ENCODE results near the gene MAP3K4.

DNA sequence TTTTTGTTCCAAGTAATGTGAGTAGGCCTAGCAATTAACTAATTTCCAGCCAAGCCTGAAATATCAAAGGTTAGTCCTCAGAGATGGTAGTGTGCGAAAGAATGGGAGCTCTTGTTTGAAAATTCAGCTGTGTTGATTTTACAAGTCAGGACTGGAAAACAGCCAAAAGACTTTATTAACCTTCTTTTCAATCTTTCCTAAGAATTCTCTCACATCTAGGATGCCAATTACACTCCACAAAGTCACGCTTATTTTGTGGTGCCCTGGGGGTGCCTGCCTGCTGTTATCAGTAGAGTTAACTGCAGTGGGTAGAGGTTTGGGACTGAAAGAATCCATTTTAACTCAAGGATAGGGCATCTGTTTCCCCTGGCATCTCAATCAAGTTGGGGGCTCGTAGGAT is 30.7 kb upstream of the MAP3K4 start:
- TF ChIP-seq, protein P1, sequence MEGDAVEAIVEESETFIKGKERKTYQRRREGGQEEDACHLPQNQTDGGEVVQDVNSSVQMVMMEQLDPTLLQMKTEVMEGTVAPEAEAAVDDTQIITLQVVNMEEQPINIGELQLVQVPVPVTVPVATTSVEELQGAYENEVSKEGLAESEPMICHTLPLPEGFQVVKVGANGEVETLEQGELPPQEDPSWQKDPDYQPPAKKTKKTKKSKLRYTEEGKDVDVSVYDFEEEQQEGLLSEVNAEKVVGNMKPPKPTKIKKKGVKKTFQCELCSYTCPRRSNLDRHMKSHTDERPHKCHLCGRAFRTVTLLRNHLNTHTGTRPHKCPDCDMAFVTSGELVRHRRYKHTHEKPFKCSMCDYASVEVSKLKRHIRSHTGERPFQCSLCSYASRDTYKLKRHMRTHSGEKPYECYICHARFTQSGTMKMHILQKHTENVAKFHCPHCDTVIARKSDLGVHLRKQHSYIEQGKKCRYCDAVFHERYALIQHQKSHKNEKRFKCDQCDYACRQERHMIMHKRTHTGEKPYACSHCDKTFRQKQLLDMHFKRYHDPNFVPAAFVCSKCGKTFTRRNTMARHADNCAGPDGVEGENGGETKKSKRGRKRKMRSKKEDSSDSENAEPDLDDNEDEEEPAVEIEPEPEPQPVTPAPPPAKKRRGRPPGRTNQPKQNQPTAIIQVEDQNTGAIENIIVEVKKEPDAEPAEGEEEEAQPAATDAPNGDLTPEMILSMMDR (IDR thresholded peaks at IDR 0.05), result no peak
- TF ChIP-seq POLR2A (IDR thresholded peaks at IDR 0.05), result no peak
